H9 (cell line): ENCODE measurements around the gene CSTF3. TPM values are rescaled to one million over a fixed set of nuclear protein-coding genes. Genes with fewer than 3 reads are reported as not detected.

Source experiments
- DNase-seq: peaks from one replicate; pipeline ENCODE4 v3.0.0-alpha.2; 2017
- H2AFZ ChIP-seq: one replicate; pipeline ENCODE4 v1.6.1; 2013; ENCODE audit warnings: mild to moderate bottlenecking, low read length, control low read depth, moderate library complexity
- H2AK5ac ChIP-seq: 2 replicates; pipeline ENCODE4 v1.6.1; 2013; ENCODE audit warnings: low read length, control low read depth, mixed read lengths; ENCODE audit not compliant: insufficient read length
- H2BK120ac ChIP-seq: one replicate; pipeline ENCODE4 v1.6.1; 2013; ENCODE audit warnings: low read depth, mild to moderate bottlenecking, low read length, control low read depth, inconsistent platforms; ENCODE audit not compliant: poor library complexity, severe bottlenecking
- H2BK12ac ChIP-seq: 2 replicates; pipeline ENCODE4 v1.6.1; 2013; ENCODE audit warnings: low read length, control low read depth, mixed read lengths, low read depth; ENCODE audit not compliant: insufficient read length
- H2BK15ac ChIP-seq: 2 replicates; pipeline ENCODE4 v1.6.1; 2013; ENCODE audit warnings: low read depth, low read length, control low read depth
- H2BK20ac ChIP-seq: one replicate; pipeline ENCODE4 v1.6.1; 2013; ENCODE audit warnings: low read depth, mild to moderate bottlenecking, low read length, control low read depth, inconsistent platforms; ENCODE audit not compliant: poor library complexity, severe bottlenecking
- H2BK5ac ChIP-seq: 2 replicates; pipeline ENCODE4 v1.6.1; 2013; ENCODE audit warnings: low read length, control low read depth, mixed read lengths; ENCODE audit not compliant: insufficient read length
- H3K14ac ChIP-seq: 2 replicates; pipeline ENCODE4 v1.6.1; 2013; ENCODE audit warnings: low read length, control low read depth; ENCODE audit not compliant: insufficient read depth
- H3K18ac ChIP-seq: 2 replicates; pipeline ENCODE4 v1.6.1; 2013; ENCODE audit warnings: low read depth, mild to moderate bottlenecking, mixed read lengths, low read length, control low read depth; ENCODE audit not compliant: insufficient read length
- H3K23ac ChIP-seq: 2 replicates; pipeline ENCODE4 v1.6.1; 2013; ENCODE audit warnings: low read length, control low read depth, mixed read lengths, low read depth; ENCODE audit not compliant: insufficient read length
- H3K23me2 ChIP-seq: 2 replicates; pipeline ENCODE4 v1.6.1; 2013; ENCODE audit warnings: low read depth, mild to moderate bottlenecking, mixed read lengths, low read length, control low read depth; ENCODE audit not compliant: insufficient read length, poor library complexity, severe bottlenecking
- H3K27ac ChIP-seq: 2 replicates; pipeline ENCODE4 v1.5.1; 2013; ENCODE audit warnings: low read length, control low read depth, mixed read lengths, low read depth; ENCODE audit not compliant: insufficient read length
- H3K27me3 ChIP-seq: 2 replicates; pipeline ENCODE4 v1.6.1; 2013; ENCODE audit warnings: low read length, control low read depth, inconsistent platforms; ENCODE audit not compliant: insufficient read depth
- H3K4ac ChIP-seq: 2 replicates; pipeline ENCODE4 v1.6.1; 2013; ENCODE audit warnings: low read depth, mild to moderate bottlenecking, control low read depth, inconsistent platforms, low read length, moderate library complexity
- H3K4me1 ChIP-seq: 2 replicates; pipeline ENCODE4 v1.6.1; 2013; ENCODE audit warnings: low read length, control low read depth, inconsistent platforms; ENCODE audit not compliant: insufficient read depth
- H3K4me2 ChIP-seq: 2 replicates; pipeline ENCODE4 v1.6.1; 2013; ENCODE audit warnings: low read length, control low read depth, mixed read lengths; ENCODE audit not compliant: insufficient read length, insufficient read depth
- H3K56ac ChIP-seq: 2 replicates; pipeline ENCODE4 v1.6.1; 2013; ENCODE audit warnings: low read depth, mild to moderate bottlenecking, mixed read lengths, low read length, control low read depth; ENCODE audit not compliant: insufficient read length
- H3K79me1 ChIP-seq: 2 replicates; pipeline ENCODE4 v1.6.1; 2013; ENCODE audit warnings: low read depth, mild to moderate bottlenecking, moderate library complexity, low read length, control low read depth, inconsistent platforms; ENCODE audit not compliant: insufficient read depth, poor library complexity, severe bottlenecking
- H3K79me2 ChIP-seq: 2 replicates; pipeline ENCODE4 v1.6.1; 2013; ENCODE audit warnings: low read length, control low read depth, inconsistent platforms; ENCODE audit not compliant: insufficient read depth
- H3K9ac ChIP-seq: 2 replicates; pipeline ENCODE4 v1.6.1; 2013; ENCODE audit warnings: low read length, control low read depth, mixed read lengths; ENCODE audit not compliant: insufficient read length; ENCODE audit errors: extremely low read depth
- H3K9me3 ChIP-seq: one replicate; pipeline ENCODE4 v1.6.1; 2013; ENCODE audit warnings: low read depth, low read length, inconsistent platforms; ENCODE audit not compliant: control insufficient read depth
- H3T11ph ChIP-seq: one replicate; pipeline ENCODE4 v1.6.1; 2013; ENCODE audit warnings: mild to moderate bottlenecking, low read length, control low read depth, inconsistent platforms
- H4K20me1 ChIP-seq: one replicate; pipeline ENCODE4 v1.6.1; 2013; ENCODE audit not compliant: control insufficient read depth, insufficient read length, insufficient read depth
- H4K5ac ChIP-seq: 2 replicates; pipeline ENCODE4 v1.6.1; 2013; ENCODE audit warnings: low read depth, mild to moderate bottlenecking, mixed read lengths, low read length, control low read depth; ENCODE audit not compliant: insufficient read length
- H4K8ac ChIP-seq: replicated peaks from 2 replicates; pipeline ENCODE4 v1.6.1; 2013; ENCODE audit warnings: low read length, control low read depth, mixed read lengths, low read depth; ENCODE audit not compliant: insufficient read length
- H4K91ac ChIP-seq: 2 replicates; pipeline ENCODE4 v1.6.1; 2013; ENCODE audit warnings: low read depth, mild to moderate bottlenecking, moderate library complexity, mixed read lengths, low read length, control low read depth; ENCODE audit not compliant: insufficient read length
- H3K27ac Mint-ChIP-seq, 3 experiments: 2 replicates in 2 of 3; 3 replicates in 1 of 3; pipeline ENCODE4 v1.8.0; 2020 to 2021; ENCODE audit warnings: mixed read lengths in 3 of 3, mild to moderate bottlenecking in 1 of 3, moderate library complexity in 1 of 3
- H3K27me3 Mint-ChIP-seq: 2 replicates; pipeline ENCODE4 v1.8.0; 2021; ENCODE audit warnings: low read depth, mild to moderate bottlenecking, moderate library complexity, mixed read lengths
- H3K36me3 Mint-ChIP-seq, 3 experiments: 2 replicates in 2 of 3; 3 replicates in 1 of 3; pipeline ENCODE4 v1.8.0; 2020 to 2021; ENCODE audit warnings: low read depth in 3 of 3, mixed read lengths in 3 of 3; ENCODE audit not compliant: insufficient read depth in 1 of 3
- H3K4me1 Mint-ChIP-seq, 2 experiments: 2 replicates each; pipeline ENCODE4 v1.8.0; 2020; ENCODE audit warnings: mixed read lengths in 2 of 2
- H3K4me3 Mint-ChIP-seq, 2 experiments: 2 replicates in 1 of 2; 3 replicates in 1 of 2; pipeline ENCODE4 v1.8.0; 2020 to 2021; ENCODE audit warnings: mild to moderate bottlenecking in 2 of 2, mixed read lengths in 2 of 2, moderate library complexity in 1 of 2
- H3K9me3 Mint-ChIP-seq, 2 experiments: 2 replicates in 1 of 2; 3 replicates in 1 of 2; pipeline ENCODE4 v1.8.0; 2020; ENCODE audit warnings: mild to moderate bottlenecking in 2 of 2, mixed read lengths in 2 of 2, moderate library complexity in 1 of 2
- CTCF ChIP-seq: fragments of 200-600 bp; sonication (generic); conservative IDR thresholded peaks from 3 replicates; pipeline ENCODE4 v1.8.0; 2021; ENCODE audit warnings: antibody characterized with exemption, mild to moderate bottlenecking
- WGBS: extraction: QIAGEN DNeasy Blood & Tissue Kit; methylation state at CpG from one replicate; pipeline ENCODE4 v1.1.7; 2013; ENCODE audit warnings: missing lambda C conversion rate, low lambda C conversion rate, mixed read lengths; ENCODE audit not compliant: insufficient read length; ENCODE audit errors: extremely low coverage; 5-methylcytosine and 5-hydroxymethylcytosine counted together
- total RNA-seq: library from RNA; stranded (reverse); gene quantifications from 2 replicates; pipeline ENCODE4 v1.2.1, GENCODE V29; 2021

Gene CSTF3
- total RNA-seq, 1 experiment from 2014 or later: 41.5 TPM

- Mint-ChIP-seq H3K4me3 (no peak overlapping the region), H3K4me1 (no peaks in the 10 kb centered on the region), H3K27me3 (no peaks in the 10 kb centered on the region), H3K9me3 (no peaks in the 10 kb centered on the region), H3K36me3 (peaks cover 0 to 2% (median 0%) of the 10 kb centered on the region in 3 experiments; a peak in 1 of 7 replicates), H3K27ac (no peak overlapping the region)
- no peak for DNase-seq
- H3K79me1 ChIP-seq: no peaks in the 10 kb centered on the region
- H3K23ac ChIP-seq: no peak overlapping the region
- no peak overlapping the region for H3K14ac ChIP-seq
- WGBS: no CpG with 5 or more reads among the region's 1 CpG
- no peak overlapping the region for H4K5ac ChIP-seq
- TF ChIP-seq CTCF: no peak
- H3K27ac ChIP-seq: no peak overlapping the region
- no peaks in the 10 kb centered on the region for H3K79me2 ChIP-seq
- no peak overlapping the region for H4K8ac ChIP-seq
- no peak overlapping the region for H2BK5ac ChIP-seq
- no peak overlapping the region for H2BK15ac ChIP-seq
- no peak overlapping the region for H2AFZ ChIP-seq
- H2BK20ac ChIP-seq: no peak overlapping the region
- no peak overlapping the region for H3K4me2 ChIP-seq
- no peak overlapping the region for H2AK5ac ChIP-seq
- H4K20me1 ChIP-seq: no peaks in the 10 kb centered on the region
- no peak overlapping the region for H3K9ac ChIP-seq
- no peak overlapping the region for H3K4ac ChIP-seq
- no peaks in the 10 kb centered on the region for H3K9me3 ChIP-seq
- no peak overlapping the region for H2BK120ac ChIP-seq
- H3K23me2 ChIP-seq: peaks cover under 1% of the 10 kb centered on the region
- H2BK12ac ChIP-seq: no peak overlapping the region
- no peaks in the 10 kb centered on the region for H3K27me3 ChIP-seq
- H3K18ac ChIP-seq: no peak overlapping the region
- no peaks in the 10 kb centered on the region for H3K4me1 ChIP-seq
- no peak overlapping the region for H3T11ph ChIP-seq
- no peak overlapping the region for H3K56ac ChIP-seq
- H4K91ac ChIP-seq: no peak overlapping the region
Observed at GRCh38 chr11:33035011-33035410, 126.3 kb downstream of the CSTF3 start.

Other genes starting within 250 kb of the CSTF3 start
- gene DEPDC7, start 145.6 kb downstream of the CSTF3 start, total RNA-seq: 4.4 TPM in 2 replicates
- gene TCP11L1, start 121.9 kb downstream of the CSTF3 start, total RNA-seq: 20.0 and 20.3 TPM in 2 replicates
- gene HIPK3, start 95.9 kb upstream of the CSTF3 start, total RNA-seq: 21.7 and 23.4 TPM in 2 replicates
- 1.6 and 1.9 TPM in 2 replicates for gene KIAA1549L, start 214.6 kb upstream of the CSTF3 start, total RNA-seq